ENCODE measurements around the gene FAM131A.
A peak's percentile ranks its signal among the peaks of the same experiment; 100 is the strongest.
"Not testable (repeated sequence)": the region's sequence is repeated elsewhere in the genome, so short reads cannot be mapped to it uniquely, and the experiment has no call there.

Gene FAM131A

DNA sequence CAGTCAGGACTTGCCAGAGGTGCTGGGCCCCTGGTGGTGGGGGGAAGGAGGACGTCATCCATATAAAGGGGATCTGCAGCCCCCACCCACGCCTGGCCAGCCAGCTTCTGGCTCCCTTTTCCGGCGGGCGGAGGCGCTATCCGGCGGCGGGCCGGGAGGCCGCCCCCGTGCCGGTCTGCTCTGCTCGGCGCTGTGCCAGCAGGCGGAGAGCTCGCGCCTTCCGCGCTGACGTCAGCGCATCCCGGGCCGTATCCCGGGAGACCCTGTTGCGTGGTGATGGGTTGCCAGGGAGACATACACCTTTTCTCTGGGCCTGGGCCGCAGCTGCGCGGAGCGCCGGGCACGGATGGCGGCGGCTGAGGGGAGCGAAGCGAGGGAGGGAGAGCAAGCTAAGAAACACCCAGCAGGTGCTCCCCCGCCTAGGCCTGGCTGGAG is 1.1 kb downstream of the FAM131A start (continued):
- peak; percentile 36; the same call in 1 of the 2 replicates for TF ChIP-seq ZXDB (tag by site-specific recombination; IDR thresholded peaks at IDR 0.05)
- TF ChIP-seq, protein P1, sequence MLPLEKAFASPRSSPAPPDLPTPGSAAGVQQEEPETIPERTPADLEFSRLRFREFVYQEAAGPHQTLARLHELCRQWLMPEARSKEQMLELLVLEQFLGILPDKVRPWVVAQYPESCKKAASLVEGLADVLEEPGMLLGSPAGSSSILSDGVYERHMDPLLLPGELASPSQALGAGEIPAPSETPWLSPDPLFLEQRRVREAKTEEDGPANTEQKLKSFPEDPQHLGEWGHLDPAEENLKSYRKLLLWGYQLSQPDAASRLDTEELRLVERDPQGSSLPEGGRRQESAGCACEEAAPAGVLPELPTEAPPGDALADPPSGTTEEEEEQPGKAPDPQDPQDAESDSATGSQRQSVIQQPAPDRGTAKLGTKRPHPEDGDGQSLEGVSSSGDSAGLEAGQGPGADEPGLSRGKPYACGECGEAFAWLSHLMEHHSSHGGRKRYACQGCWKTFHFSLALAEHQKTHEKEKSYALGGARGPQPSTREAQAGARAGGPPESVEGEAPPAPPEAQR (tag by site-specific recombination; IDR thresholded peaks at IDR 0.05) = no peak
- no peak for TF ChIP-seq ZNF707 (tag by site-specific recombination; IDR thresholded peaks at IDR 0.05)
- no peak for TF ChIP-seq ZNF350 (tag by site-specific recombination; IDR thresholded peaks at IDR 0.05)
- TF ChIP-seq ZNF248 (tag by site-specific recombination; IDR thresholded peaks at IDR 0.05) = no peak
- no peak for TF ChIP-seq OVOL3 (tag by site-specific recombination; IDR thresholded peaks at IDR 0.05)
- TF ChIP-seq ZNF548 (tag by site-specific recombination; IDR thresholded peaks at IDR 0.05) = no peak
- no peak for TF ChIP-seq HOXC10 (CRISPR knock-in tag; IDR thresholded peaks at IDR 0.05)
- no peak for TF ChIP-seq KLF7 (tag by site-specific recombination; IDR thresholded peaks at IDR 0.05; ENCODE audit: borderline replicate concordance)
- TF ChIP-seq ZNF433 (tag by site-specific recombination; IDR thresholded peaks at IDR 0.05; ENCODE audit: low read depth) = no peak

DNA sequence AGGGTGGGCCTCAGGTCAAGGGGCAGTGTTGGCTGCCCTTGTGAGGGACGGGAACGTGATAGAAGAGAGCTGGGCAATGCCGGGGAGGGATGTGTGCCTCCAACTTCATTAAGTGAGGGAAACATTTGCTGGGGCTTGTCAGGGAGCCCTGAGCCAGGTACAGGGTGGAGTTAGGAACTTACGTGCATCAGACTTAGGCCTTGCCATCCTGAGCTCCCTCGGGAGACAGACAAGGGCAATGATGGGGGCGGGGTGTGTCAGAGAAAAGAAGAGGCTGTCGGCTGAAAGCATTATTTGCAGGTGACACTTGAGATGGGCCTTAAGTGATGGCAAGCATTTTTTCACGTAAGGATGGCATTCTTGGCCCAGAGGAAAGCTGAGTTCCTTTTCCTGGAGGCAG is 1.6 kb downstream of the FAM131A start:
- Histone ChIP-seq H3K36me3 (ENCODE audit: control insufficient read depth in 2 of 2, insufficient read depth in 1 of 2, low read length in 2 of 2) (peaks cover 0 to 54% of the 10 kb centered on the region in 2 experiments; a peak in 1 of 3 replicates), H3K4me1 (ENCODE audit: control insufficient read depth, insufficient read depth, low read length) (no peaks in the 10 kb centered on the region), H3K9me3 (ENCODE audit: control insufficient read depth, insufficient read depth, low read depth, low read length) (no peaks in the 10 kb centered on the region), H3K27ac (ENCODE audit: extremely low read depth, low read depth, low read length) (no peak overlapping the region), H3K4me3 (ENCODE audit: low read depth, low read length) (peak overlapping the region; percentile 11)
- ChIA-PET CTCF (interaction anchor here (0.8 kb wide), 1 partner anchor 16 kb away, joined by 3 read pairs; no protein-coding TSS in a partner anchor), POLR2A (interaction anchor here (2.0 kb wide), 1 partner anchor 33 kb away, joined by 5 read pairs; no protein-coding TSS in a partner anchor)
- no peak for TF ChIP-seq ZFP37 (tag by site-specific recombination; IDR thresholded peaks at IDR 0.05)
- TF ChIP-seq ZNF621 (tag by site-specific recombination; IDR thresholded peaks at IDR 0.05) = no peak
- TF ChIP-seq HOXD13 (CRISPR knock-in tag; IDR thresholded peaks at IDR 0.05; ENCODE audit: borderline replicate concordance) = no peak
- no peak for TF ChIP-seq ZNF366 (tag by site-specific recombination; conservative IDR thresholded peaks at IDR 0.05)
- TF ChIP-seq, protein P2, sequence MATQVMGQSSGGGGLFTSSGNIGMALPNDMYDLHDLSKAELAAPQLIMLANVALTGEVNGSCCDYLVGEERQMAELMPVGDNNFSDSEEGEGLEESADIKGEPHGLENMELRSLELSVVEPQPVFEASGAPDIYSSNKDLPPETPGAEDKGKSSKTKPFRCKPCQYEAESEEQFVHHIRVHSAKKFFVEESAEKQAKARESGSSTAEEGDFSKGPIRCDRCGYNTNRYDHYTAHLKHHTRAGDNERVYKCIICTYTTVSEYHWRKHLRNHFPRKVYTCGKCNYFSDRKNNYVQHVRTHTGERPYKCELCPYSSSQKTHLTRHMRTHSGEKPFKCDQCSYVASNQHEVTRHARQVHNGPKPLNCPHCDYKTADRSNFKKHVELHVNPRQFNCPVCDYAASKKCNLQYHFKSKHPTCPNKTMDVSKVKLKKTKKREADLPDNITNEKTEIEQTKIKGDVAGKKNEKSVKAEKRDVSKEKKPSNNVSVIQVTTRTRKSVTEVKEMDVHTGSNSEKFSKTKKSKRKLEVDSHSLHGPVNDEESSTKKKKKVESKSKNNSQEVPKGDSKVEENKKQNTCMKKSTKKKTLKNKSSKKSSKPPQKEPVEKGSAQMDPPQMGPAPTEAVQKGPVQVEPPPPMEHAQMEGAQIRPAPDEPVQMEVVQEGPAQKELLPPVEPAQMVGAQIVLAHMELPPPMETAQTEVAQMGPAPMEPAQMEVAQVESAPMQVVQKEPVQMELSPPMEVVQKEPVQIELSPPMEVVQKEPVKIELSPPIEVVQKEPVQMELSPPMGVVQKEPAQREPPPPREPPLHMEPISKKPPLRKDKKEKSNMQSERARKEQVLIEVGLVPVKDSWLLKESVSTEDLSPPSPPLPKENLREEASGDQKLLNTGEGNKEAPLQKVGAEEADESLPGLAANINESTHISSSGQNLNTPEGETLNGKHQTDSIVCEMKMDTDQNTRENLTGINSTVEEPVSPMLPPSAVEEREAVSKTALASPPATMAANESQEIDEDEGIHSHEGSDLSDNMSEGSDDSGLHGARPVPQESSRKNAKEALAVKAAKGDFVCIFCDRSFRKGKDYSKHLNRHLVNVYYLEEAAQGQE (tag by site-specific recombination; IDR thresholded peaks at IDR 0.05) = no peak
- TF ChIP-seq ZNF114 (tag by site-specific recombination; IDR thresholded peaks at IDR 0.05) = no peak
- no peak for TF ChIP-seq ZNF138 (tag by site-specific recombination; IDR thresholded peaks at IDR 0.05; ENCODE audit: borderline replicate concordance)
- TF ChIP-seq ZNF266 (tag by site-specific recombination; IDR thresholded peaks at IDR 0.05; ENCODE audit: low read depth) = no peak
- no peak for TF ChIP-seq ZNF585B (tag by site-specific recombination; IDR thresholded peaks at IDR 0.05)
- TF ChIP-seq ZNF785 (tag by site-specific recombination; IDR thresholded peaks at IDR 0.05) = no peak
- TF ChIP-seq, protein P3, sequence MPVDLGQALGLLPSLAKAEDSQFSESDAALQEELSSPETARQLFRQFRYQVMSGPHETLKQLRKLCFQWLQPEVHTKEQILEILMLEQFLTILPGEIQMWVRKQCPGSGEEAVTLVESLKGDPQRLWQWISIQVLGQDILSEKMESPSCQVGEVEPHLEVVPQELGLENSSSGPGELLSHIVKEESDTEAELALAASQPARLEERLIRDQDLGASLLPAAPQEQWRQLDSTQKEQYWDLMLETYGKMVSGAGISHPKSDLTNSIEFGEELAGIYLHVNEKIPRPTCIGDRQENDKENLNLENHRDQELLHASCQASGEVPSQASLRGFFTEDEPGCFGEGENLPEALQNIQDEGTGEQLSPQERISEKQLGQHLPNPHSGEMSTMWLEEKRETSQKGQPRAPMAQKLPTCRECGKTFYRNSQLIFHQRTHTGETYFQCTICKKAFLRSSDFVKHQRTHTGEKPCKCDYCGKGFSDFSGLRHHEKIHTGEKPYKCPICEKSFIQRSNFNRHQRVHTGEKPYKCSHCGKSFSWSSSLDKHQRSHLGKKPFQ (tag by site-specific recombination; IDR thresholded peaks at IDR 0.05) = no peak
- TF ChIP-seq, protein P4, sequence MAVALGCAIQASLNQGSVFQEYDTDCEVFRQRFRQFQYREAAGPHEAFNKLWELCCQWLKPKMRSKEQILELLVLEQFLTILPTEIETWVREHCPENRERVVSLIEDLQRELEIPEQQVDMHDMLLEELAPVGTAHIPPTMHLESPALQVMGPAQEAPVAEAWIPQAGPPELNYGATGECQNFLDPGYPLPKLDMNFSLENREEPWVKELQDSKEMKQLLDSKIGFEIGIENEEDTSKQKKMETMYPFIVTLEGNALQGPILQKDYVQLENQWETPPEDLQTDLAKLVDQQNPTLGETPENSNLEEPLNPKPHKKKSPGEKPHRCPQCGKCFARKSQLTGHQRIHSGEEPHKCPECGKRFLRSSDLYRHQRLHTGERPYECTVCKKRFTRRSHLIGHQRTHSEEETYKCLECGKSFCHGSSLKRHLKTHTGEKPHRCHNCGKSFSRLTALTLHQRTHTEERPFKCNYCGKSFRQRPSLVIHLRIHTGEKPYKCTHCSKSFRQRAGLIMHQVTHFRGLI (tag by site-specific recombination; IDR thresholded peaks at IDR 0.05) = no peak
- TF ChIP-seq KLF7 (tag by site-specific recombination; IDR thresholded peaks at IDR 0.05; ENCODE audit: borderline replicate concordance) = no peak
- no peak for TF ChIP-seq ZFP3 (tag by site-specific recombination; IDR thresholded peaks at IDR 0.05; ENCODE audit: low read depth)

DNA sequence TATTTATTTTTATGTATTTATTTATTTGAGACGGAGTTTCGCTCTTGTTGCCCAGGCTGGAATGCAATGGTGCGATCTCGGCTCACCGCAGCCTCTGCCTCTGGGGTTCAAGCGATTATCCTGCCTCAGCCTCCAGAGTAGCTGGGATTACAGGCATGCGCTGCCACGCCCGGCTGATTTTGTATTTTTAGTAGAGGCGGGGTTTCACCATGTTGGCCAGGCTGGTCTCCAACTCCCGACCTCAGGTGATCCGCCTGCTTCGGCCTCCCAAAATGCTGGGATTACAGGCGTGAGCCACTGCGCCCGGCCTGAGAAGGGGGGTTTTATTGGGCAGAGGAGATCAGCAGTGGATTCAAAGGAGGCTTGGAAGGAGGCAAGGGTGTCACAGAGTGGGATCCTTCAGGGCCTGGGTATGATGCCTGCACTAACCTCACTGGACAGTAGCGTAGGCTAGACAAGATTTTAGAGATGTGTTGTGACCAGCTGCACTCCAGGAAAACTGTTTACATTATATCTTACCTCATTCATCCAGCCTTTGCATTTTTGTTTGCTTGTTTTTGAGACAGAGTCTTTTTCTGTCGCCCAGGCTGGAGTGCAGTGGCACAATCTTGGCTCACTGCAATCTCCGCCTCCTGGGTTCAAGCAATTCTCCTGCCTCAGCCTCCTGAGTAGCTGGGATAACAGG is 2.2 kb downstream of the FAM131A start:
- CTCF ChIA-PET; H3K9me3 ChIP-seq (ENCODE audit: control insufficient read depth, insufficient read depth, low read depth, low read length); H3K4me3 ChIP-seq (ENCODE audit: low read depth, low read length); H3K4me1 ChIP-seq (ENCODE audit: control insufficient read depth, insufficient read depth, low read length); H3K27ac ChIP-seq (ENCODE audit: extremely low read depth, low read depth, low read length); POLR2A ChIA-PET: not testable (repeated sequence)
- peaks cover 0 to 54% of the 10 kb centered on the region in 2 experiments; a peak in 1 of 3 replicates for H3K36me3 ChIP-seq (ENCODE audit: control insufficient read depth in 2 of 2, insufficient read depth in 1 of 2, low read length in 2 of 2)
